ENCODE measurements around the gene CYP51A1.
"Not testable (repeated sequence)": the region's sequence is repeated elsewhere in the genome, so short reads cannot be mapped to it uniquely, and the experiment has no call there.

Gene CYP51A1

GRCh38 chr7:92121681-92122080 lies 12.6 kb downstream of the CYP51A1 start:
- no peak for DNase-seq

- no peak for DNase-seq
These were observed 15.0 kb downstream of the CYP51A1 start for GRCh38 chr7:92119213-92119759.

GRCh38 chr7:92116949-92117348 lies 17.3 kb downstream of the CYP51A1 start:
- no peak for DNase-seq

- no peak for DNase-seq
These were observed 18.5 kb downstream of the CYP51A1 start for GRCh38 chr7:92115821-92116220.

GRCh38 chr7:92110857-92111256 lies 23.4 kb downstream of the CYP51A1 start:
- DNase-seq: no peak

GRCh38 chr7:92108821-92109220 lies 25.5 kb downstream of the CYP51A1 start:
- DNase-seq: no peak

- DNase-seq: not testable (repeated sequence)
These were observed 31.4 kb downstream of the CYP51A1 start for GRCh38 chr7:92102862-92103261.

- no peak for DNase-seq
These were observed 33.7 kb downstream of the CYP51A1 start for GRCh38 chr7:92100534-92100933.

GRCh38 chr7:92095380-92095779 lies 38.9 kb downstream of the CYP51A1 start:
- no peak for DNase-seq

GRCh38 chr7:92092210-92092609 lies 42.1 kb downstream of the CYP51A1 start:
- DNase-seq: no peak

- DNase-seq: no peak
These were observed 46.0 kb downstream of the CYP51A1 start for GRCh38 chr7:92088266-92088665.

GRCh38 chr7:92083922-92084321 lies 50.4 kb downstream of the CYP51A1 start:
- DNase-seq: not testable (repeated sequence)

- DNase-seq: no peak
These were observed 57.8 kb downstream of the CYP51A1 start for GRCh38 chr7:92076509-92076908.

GRCh38 chr7:92075455-92076158 lies 58.7 kb downstream of the CYP51A1 start:
- DNase-seq: no peak

GRCh38 chr7:92072708-92073107 lies 61.6 kb downstream of the CYP51A1 start:
- no peak for DNase-seq

GRCh38 chr7:92072121-92072520 lies 62.2 kb downstream of the CYP51A1 start:
- DNase-seq: no peak

GRCh38 chr7:92071032-92071431 lies 63.2 kb downstream of the CYP51A1 start:
- DNase-seq: no peak

GRCh38 chr7:92064438-92065029 lies 69.7 kb downstream of the CYP51A1 start:
- DNase-seq: no peak

Measured in CD4-positive, alpha-beta T cell treated with Interleukin-15 for 1 hour (primary cell).